HCT116 (cell line): Measurements from ENCODE around the gene MAN2C1. TPM values are rescaled to one million over a fixed set of nuclear protein-coding genes. Genes with fewer than 3 reads are reported as not detected.
"Not testable (repeated sequence)": the region's sequence is repeated elsewhere in the genome, so short reads cannot be mapped to it uniquely, and the experiment has no call there.

Source experiments
- ATAC-seq: fragments of 200-7000 bp; cut with Tn5 transposase; 2 replicates; pipeline ENCODE4 v1.9.1; 2020; ENCODE audit warnings: mild to moderate bottlenecking, moderate library complexity
- BruUV-seq: library from RNA; stranded (reverse); fragments of 400-500 nt; replicated peaks from 2 replicates; lab custom pipeline; 2021; lab: Mats Ljungman, UMichigan
- CTCF ChIA-PET: fragments of 300-600 bp; sonication (Branson Sonifier 250); formaldehyde crosslinking; loops from one replicate; lab custom pipeline; 2021; ENCODE audit warnings: antibody characterized with exemption; lab: Charles Lee
- POLR2A ChIA-PET: fragments of 300-600, 350-600 bp; sonication (Branson Sonifier 250); formaldehyde crosslinking; loops from one replicate; lab custom pipeline; 2021; ENCODE audit warnings: antibody characterized with exemption; lab: Charles Lee
- RAD21 ChIA-PET, 2 experiments: fragments of 300-600 bp; sonication (Branson Sonifier 250); formaldehyde crosslinking; loops; one replicate each; lab custom pipeline; 2023; ENCODE audit warnings: low total read pairs in 2 of 2; ENCODE audit not compliant: uncharacterized antibody in 2 of 2, unreplicated experiment in 2 of 2, low non-redundant PET in 1 of 2; lab: Charles Lee
- DNase-seq: peaks from one replicate; pipeline ENCODE4 v3.0.0-alpha.2; 2010; ENCODE audit warnings: low read depth, low spot score
- H2AFZ ChIP-seq: fragments of 200-600 bp; shearing (Covaris generic), sonication (generic); 2 replicates; pipeline ENCODE4 v1.6.1; 2017; ENCODE audit warnings: low read depth, mixed run types, mixed read lengths, antibody characterized with exemption, low read length; ENCODE audit not compliant: poor library complexity, severe bottlenecking
- H3K27ac ChIP-seq: 2 replicates; pipeline ENCODE4 v1.5.1; 2012; ENCODE audit warnings: low read depth, low read length
- H3K27me3 ChIP-seq: fragments of 200-600 bp; sonication (generic); 2 replicates; pipeline ENCODE4 v1.6.1; 2016; ENCODE audit warnings: mixed run types, low read length, mixed read lengths; ENCODE audit not compliant: insufficient read depth
- H3K36me3 ChIP-seq, 2 experiments: fragments of 200-500 bp in 1 of 2; fragments of 200-600 bp in 1 of 2; sonication (Bioruptor generic) in 1 of 2; sonication (generic) in 1 of 2; 2 replicates each; pipeline versions ENCODE4 v1.5.1 to v1.6.1; 2014 to 2016; ENCODE audit warnings: low read length in 2 of 2, inconsistent platforms in 1 of 2, mixed read lengths in 1 of 2, mixed run types in 1 of 2; ENCODE audit not compliant: insufficient read depth in 2 of 2, control insufficient read depth in 1 of 2
- H3K4me1 ChIP-seq, 2 experiments: fragments of 200-600 bp in 1 of 2; sonication (generic) in 1 of 2; 2 replicates each; pipeline versions ENCODE4 v1.5.1 to v1.6.1; 2012 to 2017; ENCODE audit warnings: low read length in 2 of 2, inconsistent platforms in 1 of 2, mild to moderate bottlenecking in 1 of 2, mixed read lengths in 1 of 2, mixed run types in 1 of 2, moderate library complexity in 1 of 2; ENCODE audit not compliant: insufficient read depth in 2 of 2, control insufficient read depth in 1 of 2
- H3K4me2 ChIP-seq: fragments of 200-600 bp; sonication (generic); 2 replicates; pipeline ENCODE4 v1.6.1; 2017; ENCODE audit warnings: mixed run types, low read length, mixed read lengths
- H3K4me3 ChIP-seq, 2 experiments: fragments of 200-600 bp in 1 of 2; sonication (generic) in 1 of 2; replicated peaks in 1 of 2; 2 replicates each; pipeline ENCODE4 v1.5.1; 2011 to 2016; ENCODE audit warnings: low read length in 2 of 2, control low read depth in 1 of 2, low read depth in 1 of 2, mild to moderate bottlenecking in 1 of 2, mixed read lengths in 1 of 2, mixed run types in 1 of 2
- H3K79me2 ChIP-seq: fragments of 200-600 bp; sonication (generic); 2 replicates; pipeline ENCODE4 v1.6.1; 2017; ENCODE audit warnings: mild to moderate bottlenecking, mixed run types, low read length, moderate library complexity, mixed read lengths; ENCODE audit not compliant: insufficient read depth
- H3K9ac ChIP-seq: fragments of 200-600 bp; sonication (generic); 2 replicates; pipeline ENCODE4 v1.6.1; 2016; ENCODE audit warnings: low read length, mixed read lengths
- H3K9me2 ChIP-seq: fragments of 200-600 bp; sonication (generic), shearing (Covaris generic); 2 replicates; pipeline ENCODE4 v1.6.1; 2017; ENCODE audit warnings: mixed run types, mild to moderate bottlenecking, moderate library complexity; ENCODE audit not compliant: insufficient read depth
- H3K9me3 ChIP-seq, 2 experiments: fragments of 200-500 bp in 1 of 2; fragments of 200-600 bp in 1 of 2; sonication (Bioruptor generic) in 1 of 2; sonication (generic) in 1 of 2; 2 replicates each; pipeline ENCODE4 v1.6.1; 2014 to 2017; ENCODE audit warnings: low read length in 2 of 2, mixed read lengths in 2 of 2, inconsistent platforms in 1 of 2, low read depth in 1 of 2, mild to moderate bottlenecking in 1 of 2, mixed run types in 1 of 2, moderate library complexity in 1 of 2; ENCODE audit not compliant: control insufficient read depth in 1 of 2, insufficient read depth in 1 of 2
- H4K20me1 ChIP-seq: fragments of 200-600 bp; sonication (generic), shearing (Covaris generic); 2 replicates; pipeline ENCODE4 v1.6.1; 2017; ENCODE audit warnings: mixed run types, mild to moderate bottlenecking, moderate library complexity; ENCODE audit not compliant: insufficient read depth
- CBX3 ChIP-seq: IDR thresholded peaks from 2 replicates; pipeline ENCODE4 v1.6.1; 2012; ENCODE audit warnings: low read depth
- POLR2AphosphoS5 ChIP-seq: IDR thresholded peaks from 2 replicates; pipeline ENCODE4 v1.6.1; 2011; ENCODE audit warnings: mild to moderate bottlenecking, low read depth, low read length, moderate library complexity
- intact Hi-C: fragments of 100-400 bp; cut with micrococcal nuclease; formaldehyde crosslinking; loops from 2 replicates; pipeline ENCODE4 v1.10.0; 2022
- total RNA-seq: library from RNA; stranded (reverse); gene quantifications from one replicate; pipeline ENCODE4 v1.2.1, GENCODE V29; 2021; ENCODE audit not compliant: unreplicated experiment

MAN2C1 gene
- total RNA-seq, 1 experiment from 2014 or later, result 118 TPM

DNA sequence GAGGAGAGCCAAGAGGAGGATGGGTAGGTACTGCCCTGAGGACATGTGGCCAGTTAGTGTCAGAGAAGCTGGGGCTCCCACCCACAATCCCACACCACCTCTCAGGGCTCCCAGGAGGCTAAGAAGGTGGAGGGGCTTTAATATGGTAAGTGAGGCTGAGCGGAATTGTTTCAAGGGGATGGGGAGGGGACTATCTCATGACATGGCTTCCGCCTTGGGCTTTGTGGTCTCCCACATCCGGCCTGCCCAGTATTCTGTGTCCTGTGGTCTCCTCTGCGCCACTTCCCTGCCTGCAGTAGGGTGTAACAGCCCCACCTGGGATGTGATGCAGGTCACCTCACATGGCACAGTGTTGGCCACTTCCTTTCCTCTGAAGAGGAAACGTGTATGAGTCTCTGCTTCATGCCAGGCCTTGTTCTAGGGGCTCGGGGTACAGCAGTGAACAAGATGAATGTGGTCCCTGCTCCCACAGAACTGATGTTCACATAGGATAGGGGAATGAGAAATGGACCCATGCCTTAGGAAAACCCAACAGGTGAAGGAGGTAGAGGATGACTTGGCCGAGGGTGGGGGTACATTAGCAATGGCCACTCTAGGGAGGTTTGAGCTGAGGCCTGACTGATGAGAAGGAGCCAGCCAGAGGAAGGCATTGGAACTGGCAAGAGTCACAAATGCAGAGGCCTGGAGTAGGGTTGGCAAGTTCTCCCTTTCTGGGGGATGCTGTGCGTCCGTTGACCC is 18.4 kb downstream of the MAN2C1 start:
- intact Hi-C loops, result no loop called here
- DNase-seq (no peak), ATAC-seq (no peak)
- TSS peak; percentile 30 for BruUV-seq
- H3K9me3 ChIP-seq, result no peaks in the 10 kb centered on the region
- RAD21 ChIA-PET, result no interaction called here
- no peaks in the 10 kb centered on the region for H3K9me2 ChIP-seq
- no peaks in the 10 kb centered on the region for H4K20me1 ChIP-seq
- H3K36me3 ChIP-seq, result no peaks in the 10 kb centered on the region
- no peaks in the 10 kb centered on the region for H3K27me3 ChIP-seq
- TF ChIP-seq POLR2AphosphoS5, result peak; percentile 15; the same call in 1 of the 2 replicates
- no peak for TF ChIP-seq CBX3
- TF ChIP-seq, all 23 proteins: peak for 1
- no peak overlapping the region for H3K4me3 ChIP-seq
- H3K9ac ChIP-seq, result no peak overlapping the region
- H3K4me1 ChIP-seq, result peaks cover 6 to 15% of the 10 kb centered on the region in 2 experiments; a peak in 3 of 4 replicates
- ChIA-PET CTCF (no interaction called here), POLR2A (interaction anchor here (1.2 kb wide), 1 partner anchor 102 kb away, joined by 4 read pairs; the partner anchor contains the start of gene SIN3A)
- no peak overlapping the region for H3K4me2 ChIP-seq
- no peak overlapping the region for H2AFZ ChIP-seq
- no peaks in the 10 kb centered on the region for H3K79me2 ChIP-seq
- H3K27ac ChIP-seq, result no peak overlapping the region

GRCh38 chr15:75349351-75349669 is 19.1 kb downstream of the MAN2C1 start:
- ATAC-seq, RAD21 ChIA-PET, H3K27me3 ChIP-seq, CTCF ChIA-PET, intact Hi-C loops, H3K9me3 ChIP-seq, H3K79me2 ChIP-seq, H3K4me2 ChIP-seq, H3K9me2 ChIP-seq, H3K27ac ChIP-seq, POLR2A ChIA-PET, DNase-seq, BruUV-seq, H3K36me3 ChIP-seq, H2AFZ ChIP-seq, H4K20me1 ChIP-seq, H3K4me3 ChIP-seq, H3K9ac ChIP-seq: not testable (repeated sequence)
- H3K4me1 ChIP-seq, result peaks cover 6 to 15% of the 10 kb centered on the region in 2 experiments; a peak in 3 of 4 replicates
